HepG2 (cell line): ENCODE results near the gene CD84. TPM values are rescaled to one million over a fixed set of nuclear protein-coding genes. Genes with fewer than 3 reads are reported as not detected.

Experiments used
- FOXA1 ChIP-seq, 2 experiments: fragments of 450-650 bp in 1 of 2; sonication (generic) in 1 of 2; formaldehyde crosslinking in 1 of 2; IDR thresholded peaks; 2 replicates each; pipeline versions ENCODE4 v1.4.0 to v1.6.1; 2016 to 2020; ENCODE audit warnings: missing genetic modification reagents in 1 of 2
- HBP1 ChIP-seq: IDR thresholded peaks from 2 replicates; pipeline ENCODE4 v1.6.1; 2016; ENCODE audit warnings: low read depth, control low read depth
- HDAC2 ChIP-seq: sonication (generic); formaldehyde crosslinking; IDR thresholded peaks from 2 replicates; pipeline ENCODE4 v1.4.0; 2020; ENCODE audit warnings: missing genetic modification reagents
- LRRFIP1 ChIP-seq: sonication (generic); formaldehyde crosslinking; conservative IDR thresholded peaks from 2 replicates; pipeline ENCODE4 v1.4.0; 2020; ENCODE audit warnings: missing genetic modification reagents
- NFYC ChIP-seq: IDR thresholded peaks from 2 replicates; pipeline ENCODE4 v1.6.1; 2016; ENCODE audit warnings: missing genetic modification reagents, missing compliant biosample characterization
- RELA ChIP-seq: sonication (generic); formaldehyde crosslinking; IDR thresholded peaks from 2 replicates; pipeline ENCODE4 v1.4.0; 2020; ENCODE audit warnings: missing genetic modification reagents
- THAP11 ChIP-seq: IDR thresholded peaks from 2 replicates; pipeline ENCODE4 v1.6.1; 2016; ENCODE audit warnings: missing biosample characterization, missing genetic modification reagents
- TRAFD1 ChIP-seq: sonication (generic); formaldehyde crosslinking; IDR thresholded peaks from 2 replicates; pipeline ENCODE4 v1.5.1; 2020; ENCODE audit warnings: missing genetic modification reagents, mild to moderate bottlenecking, borderline replicate concordance
- ZFX ChIP-seq: sonication (generic); formaldehyde crosslinking; IDR thresholded peaks from 2 replicates; pipeline ENCODE4 v1.4.0; 2020; ENCODE audit warnings: mild to moderate bottlenecking, low read depth, missing genetic modification reagents, moderate library complexity
- ZFY ChIP-seq: sonication (generic); formaldehyde crosslinking; IDR thresholded peaks from 2 replicates; pipeline ENCODE4 v1.4.0; 2020; ENCODE audit warnings: missing genetic modification reagents
- ZNF292 ChIP-seq: sonication (generic); formaldehyde crosslinking; IDR thresholded peaks from 2 replicates; pipeline ENCODE4 v1.8.1; 2022; ENCODE audit warnings: mild to moderate bottlenecking, low read depth, missing genetic modification reagents, borderline replicate concordance
- ZNF737 ChIP-seq: sonication (generic); formaldehyde crosslinking; IDR thresholded peaks from 2 replicates; pipeline ENCODE4 v1.5.0; 2020; ENCODE audit warnings: missing genetic modification reagents, mild to moderate bottlenecking, borderline replicate concordance
- ZNF747 ChIP-seq: sonication (generic); formaldehyde crosslinking; IDR thresholded peaks from 2 replicates; pipeline ENCODE4 v1.8.1; 2023; ENCODE audit warnings: missing genetic modification reagents, mild to moderate bottlenecking, borderline replicate concordance
- ZNF784 ChIP-seq: sonication (generic); formaldehyde crosslinking; IDR thresholded peaks from 2 replicates; pipeline ENCODE4 v1.5.1; 2020; ENCODE audit warnings: missing genetic modification reagents, mild to moderate bottlenecking, borderline replicate concordance
- polyA plus RNA-seq, 8 experiments: library from polyadenylated mRNA; depleted of rRNA in 3 of 8; stranded (reverse) in 7 of 8; unstranded in 1 of 8; fragments of >200 nt; fragmentation: Illumina TruSeq in 4 of 8; extraction: Trizol in 4 of 8; gene quantifications; 2 replicates each; pipeline versions ENCODE4 v1.2.1 to v1.2.3, GENCODE V29; 2011 to 2016; ENCODE audit warnings: low read depth in 4 of 8, missing spikeins in 1 of 8, mixed read lengths in 1 of 8; ENCODE audit not compliant: insufficient read depth in 1 of 8
- total RNA-seq, 5 experiments: library from RNA; depleted of rRNA; stranded (reverse); fragments of >200 nt; fragmentation: Illumina TruSeq; extraction: Trizol; gene quantifications; 2 replicates each; pipeline ENCODE4 v1.2.3, GENCODE V29; 2016; ENCODE audit warnings: low read depth in 1 of 5

Gene CD84
- total and polyA plus RNA-seq, 2 of the 13 experiments (the other 11 are each of a cell fraction or from before 2014, with no cell fraction given), result not detected

GRCh38 chr1:160539990-160540858 is 39.1 kb downstream of the CD84 start (continued):
- TF ChIP-seq HBP1 (CRISPR knock-in tag) (no peak), ZFX (CRISPR knock-in tag) (peak; percentile 37; the same call in 1 of the 2 replicates), LRRFIP1 (CRISPR knock-in tag) (no peak), TRAFD1 (CRISPR knock-in tag) (no peak), ZNF784 (CRISPR knock-in tag) (no peak), NFYC (CRISPR knock-in tag) (no peak), THAP11 (CRISPR knock-in tag) (no peak), ZFY (peak; percentile 42), FOXA1 (IDR thresholded peaks at IDR 0.05) (no peak), FOXA1 (CRISPR knock-in tag; IDR thresholded peaks at IDR 0.05) (no peak), RELA (no peak), HDAC2 (CRISPR knock-in tag) (no peak), ZNF292 (0 out of 2 replicates have a peak, but pooled peaks have one; percentile 42), ZNF737 (no peak), ZNF747 (CRISPR knock-in tag) (no peak)
- TF ChIP-seq, all 625 proteins: peak for 6
